Activated CD8-positive, alpha-beta memory T cell treated with anti-CD3 and anti-CD28 coated beads for 24 hours (primary cell): ENCODE data around the gene FMO2.

Experiments
- DNase-seq: peaks from one replicate; pipeline ENCODE4 v3.0.0-alpha.2; 2020

The FMO2 gene

DNA sequence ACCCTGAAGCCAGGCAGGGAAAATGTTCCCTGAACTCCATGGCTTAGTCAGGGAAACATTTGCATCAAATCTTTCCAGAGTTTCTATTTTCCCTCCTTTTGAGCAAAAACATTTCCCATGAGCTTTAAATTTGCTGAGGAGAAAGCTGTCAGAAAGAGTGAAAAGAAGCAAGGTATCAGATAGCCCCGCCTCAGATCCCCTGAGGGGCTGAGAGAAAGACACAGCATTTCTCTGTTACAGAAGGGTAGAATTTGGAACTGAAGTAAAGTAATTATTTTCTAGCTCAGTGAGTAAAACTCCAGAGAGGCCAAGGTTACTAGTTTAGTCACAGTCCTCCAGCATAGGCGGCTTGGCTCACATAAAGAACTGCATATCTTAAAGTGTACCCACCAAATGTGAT, 73.8 kb downstream of the FMO2 start:
- DNase-seq: no peak
